Measurements from ENCODE around the gene POU5F1.

- no peak for TF ChIP-seq POLR2A (IDR thresholded peaks at IDR 0.05)
- TF ChIP-seq CTCF (IDR thresholded peaks at IDR 0.05) = no peak
These were observed 13.8 kb downstream of the POU5F1 start for GRCh38 chr6:31156641-31157040.

Data from tibial nerve (tissue), 3 donors.